SK-N-SH treated with all-trans-retinoic acid at 6 μM for 48 hours (cell line): ENCODE measurements around the gene LRRC10B.
"Not testable (repeated sequence)": the region's sequence is repeated elsewhere in the genome, so short reads cannot be mapped to it uniquely, and the experiment has no call there.

Experiments used
- ATAC-seq: fragments of 200-7000 bp; cut with Tn5 transposase; 3 replicates; pipeline ENCODE4 v1.9.1; 2020; ENCODE audit warnings: mild to moderate bottlenecking, moderate library complexity
- ARNTL ChIP-seq: fragments of 450-650 bp; formaldehyde crosslinking; IDR thresholded peaks from 2 replicates; pipeline ENCODE4 v1.5.0; 2020; ENCODE audit warnings: low read depth, mild to moderate bottlenecking, moderate library complexity, borderline replicate concordance
- BACH2 ChIP-seq: fragments of 250-450 bp; sonication (Bioruptor Pico); IDR thresholded peaks from 2 replicates; pipeline ENCODE4 v1.9.0; 2021; ENCODE audit warnings: mild to moderate bottlenecking, borderline replicate concordance
- CREB5 ChIP-seq: fragments of 250-450 bp; sonication (Bioruptor Pico); IDR thresholded peaks from 2 replicates; pipeline ENCODE4 v1.5.1; 2020; ENCODE audit warnings: low read depth, mild to moderate bottlenecking, moderate library complexity
- CSDC2 ChIP-seq: fragments of 250-450 bp; sonication (Bioruptor Pico); IDR thresholded peaks from 2 replicates; pipeline ENCODE4 v1.5.0; 2020; ENCODE audit warnings: mild to moderate bottlenecking, moderate library complexity
- CSRNP3 ChIP-seq: fragments of 250-450 bp; sonication (Bioruptor Pico); IDR thresholded peaks from 2 replicates; pipeline ENCODE4 v1.5.1; 2021; ENCODE audit warnings: mild to moderate bottlenecking, moderate library complexity
- ESRRG ChIP-seq: fragments of 250-450 bp; sonication (Bioruptor Pico); IDR thresholded peaks from 2 replicates; pipeline ENCODE4 v1.6.1; 2021; ENCODE audit warnings: mild to moderate bottlenecking
- GLIS3 ChIP-seq: fragments of 250-450 bp; sonication (Bioruptor Pico); IDR thresholded peaks from 2 replicates; pipeline ENCODE4 v1.5.0; 2020; ENCODE audit warnings: mild to moderate bottlenecking, moderate library complexity
- ISL1 ChIP-seq: fragments of 250-450 bp; sonication (Bioruptor Pico); IDR thresholded peaks from 2 replicates; pipeline ENCODE4 v2.1.2; 2022; ENCODE audit warnings: mild to moderate bottlenecking, moderate library complexity
- OSR1 ChIP-seq: fragments of 250-450 bp; sonication (Bioruptor Pico); IDR thresholded peaks from 2 replicates; pipeline ENCODE4 v1.8.0; 2022; ENCODE audit warnings: moderate library complexity, mild to moderate bottlenecking, inconsistent platforms
- PATZ1 ChIP-seq: fragments of 250-450 bp; sonication (Bioruptor Pico); IDR thresholded peaks from 2 replicates; pipeline ENCODE4 v1.8.0; 2020; ENCODE audit warnings: mild to moderate bottlenecking, moderate library complexity, borderline replicate concordance
- POU6F1 ChIP-seq: fragments of 250-450 bp; sonication (Bioruptor Pico); IDR thresholded peaks from 2 replicates; pipeline ENCODE4 v1.8.0; 2021; ENCODE audit warnings: low read depth, mild to moderate bottlenecking, moderate library complexity, borderline replicate concordance
- PPARA ChIP-seq: fragments of 250-450 bp; sonication (Bioruptor Pico); IDR thresholded peaks from 2 replicates; pipeline ENCODE4 v1.5.0; 2020; ENCODE audit warnings: mild to moderate bottlenecking, borderline replicate concordance
- RARB ChIP-seq: fragments of 250-450 bp; sonication (Bioruptor Pico); IDR thresholded peaks from 2 replicates; pipeline ENCODE4 v1.8.0; 2021; ENCODE audit warnings: mild to moderate bottlenecking, moderate library complexity
- SNAI2 ChIP-seq: fragments of 250-450 bp; sonication (Bioruptor Pico); IDR thresholded peaks from 2 replicates; pipeline ENCODE4 v1.5.0; 2020; ENCODE audit warnings: mild to moderate bottlenecking, moderate library complexity
- TCF4 ChIP-seq: fragments of 250-450 bp; sonication (Bioruptor Pico); IDR thresholded peaks from 2 replicates; pipeline ENCODE4 v1.8.0; 2021; ENCODE audit warnings: mild to moderate bottlenecking, moderate library complexity, borderline replicate concordance
- TOX ChIP-seq: fragments of 250-450 bp; sonication (Bioruptor Pico); IDR thresholded peaks from 2 replicates; pipeline ENCODE4 v1.8.0; 2021; ENCODE audit warnings: mild to moderate bottlenecking, moderate library complexity, borderline replicate concordance
- TSHZ2 ChIP-seq: fragments of 250-450 bp; sonication (Bioruptor Pico); IDR thresholded peaks from 2 replicates; pipeline ENCODE4 v1.5.0; 2020; ENCODE audit warnings: mild to moderate bottlenecking, moderate library complexity
- ZC3H10 ChIP-seq: fragments of 250-450 bp; sonication (Bioruptor Pico); IDR thresholded peaks from 2 replicates; pipeline ENCODE4 v1.5.1; 2021; ENCODE audit warnings: mild to moderate bottlenecking, moderate library complexity
- ZFP3 ChIP-seq: fragments of 250-450 bp; sonication (Bioruptor Pico); IDR thresholded peaks from 2 replicates; pipeline ENCODE4 v1.5.0; 2020; ENCODE audit warnings: mild to moderate bottlenecking, moderate library complexity
- ZFP30 ChIP-seq: fragments of 450-650 bp; formaldehyde crosslinking; IDR thresholded peaks from 2 replicates; pipeline ENCODE4 v1.5.0; 2022; ENCODE audit warnings: mild to moderate bottlenecking, moderate library complexity
- ZNF70 ChIP-seq: fragments of 450-650 bp; formaldehyde crosslinking; IDR thresholded peaks from 2 replicates; pipeline ENCODE4 v1.5.0; 2020; ENCODE audit warnings: mild to moderate bottlenecking, moderate library complexity
- ZNF8 ChIP-seq: fragments of 450-650 bp; formaldehyde crosslinking; IDR thresholded peaks from 2 replicates; pipeline ENCODE4 v1.5.0; 2020; ENCODE audit warnings: mild to moderate bottlenecking, moderate library complexity

LRRC10B gene

GRCh38 chr11:61477727-61478148 is 30.8 kb upstream of the LRRC10B start:
- TF ChIP-seq GLIS3 (CRISPR knock-in tag) (no peak), SNAI2 (CRISPR knock-in tag) (no peak), BACH2 (CRISPR knock-in tag) (no peak), ZFP3 (no peak), ZNF8 (CRISPR knock-in tag) (no peak), CREB5 (CRISPR knock-in tag) (no peak), CSDC2 (no peak), ZFP30 (no peak), OSR1 (CRISPR knock-in tag) (no peak), TSHZ2 (no peak), TOX (CRISPR knock-in tag) (no peak)
- peak; percentile 60 for ATAC-seq

GRCh38 chr11:61479360-61480058 is 29.0 kb upstream of the LRRC10B start:
- ATAC-seq, result not testable (repeated sequence)

- TF ChIP-seq ZFP3 (no peak), GLIS3 (CRISPR knock-in tag) (no peak), ZFP30 (no peak)
- ATAC-seq, result no peak
Observed at GRCh38 chr11:61480261-61480993, 28.1 kb upstream of the LRRC10B start.

GRCh38 chr11:61480994-61481335 is 27.6 kb upstream of the LRRC10B start:
- ATAC-seq, result peak; percentile 25; the same call in 2 of the 3 replicates
- TF ChIP-seq TCF4 (CRISPR knock-in tag), result no peak
- TF ChIP-seq PPARA (CRISPR knock-in tag), result no peak
- TF ChIP-seq TOX (CRISPR knock-in tag), result no peak
- TF ChIP-seq GLIS3 (CRISPR knock-in tag), result no peak
- TF ChIP-seq CSRNP3 (CRISPR knock-in tag), result no peak
- TF ChIP-seq BACH2 (CRISPR knock-in tag), result no peak
- no peak for TF ChIP-seq ZNF70 (CRISPR knock-in tag)
- TF ChIP-seq ISL1 (CRISPR knock-in tag), result no peak
- TF ChIP-seq ZFP30, result no peak
- no peak for TF ChIP-seq ZFP3
- TF ChIP-seq ZNF8 (CRISPR knock-in tag), result no peak
- TF ChIP-seq TSHZ2, result no peak
- TF ChIP-seq ZC3H10 (CRISPR knock-in tag), result no peak
- TF ChIP-seq RARB (CRISPR knock-in tag), result no peak
- TF ChIP-seq OSR1 (CRISPR knock-in tag), result no peak
- TF ChIP-seq ARNTL (CRISPR knock-in tag), result no peak
- TF ChIP-seq POU6F1, result no peak
- no peak for TF ChIP-seq PATZ1 (CRISPR knock-in tag)
- no peak for TF ChIP-seq ESRRG (CRISPR knock-in tag)
